ENCODE data around the gene ITGB8.

ITGB8 gene

DNA sequence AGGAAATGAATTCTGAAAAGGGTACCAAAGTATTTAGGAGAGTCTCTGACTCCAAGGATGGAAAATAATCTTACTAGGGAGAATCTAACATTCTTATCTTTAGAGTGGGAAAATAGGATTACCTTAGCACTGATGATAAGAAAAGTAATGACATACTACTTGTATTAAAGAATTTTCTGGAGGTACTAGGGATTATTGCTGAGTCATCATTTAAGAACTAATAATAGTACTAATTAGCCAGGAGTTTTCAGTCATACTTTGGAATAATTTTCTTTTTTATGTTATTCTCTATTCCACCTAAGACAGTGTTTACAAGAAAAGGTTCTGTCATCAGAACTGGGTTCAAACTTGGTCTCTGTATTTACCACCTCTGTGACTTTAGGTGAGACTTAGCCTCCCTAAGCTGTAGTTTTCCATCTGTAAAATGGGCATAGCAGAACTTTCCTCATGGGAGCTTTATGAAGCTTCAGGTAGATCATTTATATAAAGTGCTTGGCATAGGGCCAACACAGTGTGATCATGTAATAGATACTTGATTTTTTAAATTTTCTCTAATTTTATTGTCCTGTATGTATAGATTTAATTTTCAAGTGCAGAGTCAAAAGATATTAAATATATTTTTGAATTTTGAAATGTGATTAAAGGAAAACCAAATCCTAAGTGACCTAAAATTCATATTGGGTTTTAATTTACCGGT lies 20.4 kb downstream of the ITGB8 start:
- Histone ChIP-seq H3K4me1 (ENCODE audit: control insufficient read depth in 2 of 2, insufficient read depth in 1 of 2, low read depth in 1 of 2, low read length in 2 of 2) (peaks cover 2 to 6% of the 10 kb centered on the region in 2 donors), H4K91ac (ENCODE audit: low read depth, low read length, poor library complexity) (no peak overlapping the region), H3K27me3 (ENCODE audit: control insufficient read depth in 3 of 3, insufficient read depth in 3 of 3, low read depth in 1 of 3, low read length in 3 of 3) (no peaks in the 10 kb centered on the region), H3K27ac (replicated peaks; ENCODE audit: low read length) (no peak overlapping the region), H2AK5ac (ENCODE audit: low read depth, low read length) (no peak overlapping the region), H3K14ac (ENCODE audit: low read length) (no peak overlapping the region), H4K8ac (ENCODE audit: low read depth, low read length) (no peak overlapping the region), H2BK12ac (ENCODE audit: low read length) (no peak overlapping the region), H2BK5ac (ENCODE audit: low read length) (no peak overlapping the region), H3K36me3 (replicated peaks in 1 of 2; ENCODE audit: control insufficient read depth in 2 of 2, insufficient read depth in 2 of 2, low read length in 2 of 2) (peaks cover 0 to 69% of the 10 kb centered on the region in 2 donors), H2BK120ac (ENCODE audit: low read depth, low read length) (no peak overlapping the region), H3K9me3 (replicated peaks in 1 of 2; ENCODE audit: control insufficient read depth in 2 of 2, insufficient read depth in 1 of 2, low read depth in 1 of 2, low read length in 2 of 2) (no peaks in the 10 kb centered on the region), H3K4me3 (ENCODE audit: low read length in 2 of 2) (no peak overlapping the region), H3K9ac (ENCODE audit: low read depth, low read length, poor library complexity) (no peak overlapping the region), H2AFZ (ENCODE audit: low read length) (peak overlapping the region; percentile 30), H3K23ac (ENCODE audit: low read depth, low read length, poor library complexity) (no peak overlapping the region), H3K4me2 (ENCODE audit: insufficient read depth, low read length, poor library complexity, severe bottlenecking) (no peak overlapping the region), H3K4ac (ENCODE audit: low read length) (no peak overlapping the region), H3K79me1 (ENCODE audit: low read depth, low read length) (no peaks in the 10 kb centered on the region), H3K18ac (ENCODE audit: low read length) (no peak overlapping the region), H2BK15ac (ENCODE audit: low read length) (no peak overlapping the region)
- no CpG with 5 or more reads among the region's 1 CpG for WGBS, 2 donors (ENCODE audit: extremely low coverage in 2 of 2, insufficient read length in 2 of 2, insufficient replicate concordance in 1 of 2)
- DNase-seq (ENCODE audit: low spot score): no peak

DNA sequence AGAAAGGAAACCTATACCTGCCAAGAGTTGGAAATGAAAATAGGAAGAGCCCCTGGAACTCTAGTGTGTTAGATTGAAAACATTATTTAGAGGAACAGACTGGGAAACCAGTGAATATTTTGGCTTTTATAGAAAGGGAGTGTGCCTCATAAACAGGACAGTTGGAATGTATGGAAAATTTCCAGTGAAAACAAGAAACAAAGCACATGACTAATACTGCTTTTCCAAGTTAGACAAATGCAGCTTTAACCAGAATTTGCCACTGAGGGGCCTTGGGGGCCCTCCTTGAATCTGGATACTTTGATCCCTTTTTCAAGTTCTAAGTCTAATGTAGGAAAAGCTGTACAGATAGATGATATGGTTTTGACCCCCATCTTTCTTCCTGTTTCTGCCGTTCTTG lies 21.2 kb downstream of the ITGB8 start:
- H3K14ac ChIP-seq (ENCODE audit: low read length): no peak overlapping the region
- no peak overlapping the region for H3K23ac ChIP-seq (ENCODE audit: low read depth, low read length, poor library complexity)
- H3K36me3 ChIP-seq (replicated peaks in 1 of 2; ENCODE audit: control insufficient read depth in 2 of 2, insufficient read depth in 2 of 2, low read length in 2 of 2): peaks cover 0 to 62% of the 10 kb centered on the region in 2 donors
- H3K9me3 ChIP-seq (replicated peaks in 1 of 2; ENCODE audit: control insufficient read depth in 2 of 2, insufficient read depth in 1 of 2, low read depth in 1 of 2, low read length in 2 of 2): no peaks in the 10 kb centered on the region
- no peak overlapping the region for H3K27ac ChIP-seq (replicated peaks; ENCODE audit: low read length)
- H2BK12ac ChIP-seq (ENCODE audit: low read length): no peak overlapping the region
- no peak overlapping the region for H4K91ac ChIP-seq (ENCODE audit: low read depth, low read length, poor library complexity)
- no CpG with 5 or more reads among the region's 1 CpG for WGBS, 2 donors (ENCODE audit: extremely low coverage in 2 of 2, insufficient read length in 2 of 2, insufficient replicate concordance in 1 of 2)
- no peak overlapping the region for H3K4me2 ChIP-seq (ENCODE audit: insufficient read depth, low read length, poor library complexity, severe bottlenecking)
- H3K18ac ChIP-seq (ENCODE audit: low read length): no peak overlapping the region
- H3K79me1 ChIP-seq (ENCODE audit: low read depth, low read length): no peaks in the 10 kb centered on the region
- no peak overlapping the region for H2AK5ac ChIP-seq (ENCODE audit: low read depth, low read length)
- H3K4me3 ChIP-seq (ENCODE audit: low read length in 2 of 2): no peak overlapping the region
- H2AFZ ChIP-seq (ENCODE audit: low read length): no peak overlapping the region
- no peak for DNase-seq (ENCODE audit: low spot score)
- H3K9ac ChIP-seq (ENCODE audit: low read depth, low read length, poor library complexity): no peak overlapping the region
- no peak overlapping the region for H2BK5ac ChIP-seq (ENCODE audit: low read length)
- no peak overlapping the region for H4K8ac ChIP-seq (ENCODE audit: low read depth, low read length)
- H3K4ac ChIP-seq (ENCODE audit: low read length): no peak overlapping the region
- H2BK15ac ChIP-seq (ENCODE audit: low read length): no peak overlapping the region
- H3K27me3 ChIP-seq (ENCODE audit: control insufficient read depth in 3 of 3, insufficient read depth in 3 of 3, low read depth in 1 of 3, low read length in 3 of 3): no peaks in the 10 kb centered on the region
- peaks cover 2 to 6% of the 10 kb centered on the region in 2 donors for H3K4me1 ChIP-seq (ENCODE audit: control insufficient read depth in 2 of 2, insufficient read depth in 1 of 2, low read depth in 1 of 2, low read length in 2 of 2)
- H2BK120ac ChIP-seq (ENCODE audit: low read depth, low read length): no peak overlapping the region

DNA sequence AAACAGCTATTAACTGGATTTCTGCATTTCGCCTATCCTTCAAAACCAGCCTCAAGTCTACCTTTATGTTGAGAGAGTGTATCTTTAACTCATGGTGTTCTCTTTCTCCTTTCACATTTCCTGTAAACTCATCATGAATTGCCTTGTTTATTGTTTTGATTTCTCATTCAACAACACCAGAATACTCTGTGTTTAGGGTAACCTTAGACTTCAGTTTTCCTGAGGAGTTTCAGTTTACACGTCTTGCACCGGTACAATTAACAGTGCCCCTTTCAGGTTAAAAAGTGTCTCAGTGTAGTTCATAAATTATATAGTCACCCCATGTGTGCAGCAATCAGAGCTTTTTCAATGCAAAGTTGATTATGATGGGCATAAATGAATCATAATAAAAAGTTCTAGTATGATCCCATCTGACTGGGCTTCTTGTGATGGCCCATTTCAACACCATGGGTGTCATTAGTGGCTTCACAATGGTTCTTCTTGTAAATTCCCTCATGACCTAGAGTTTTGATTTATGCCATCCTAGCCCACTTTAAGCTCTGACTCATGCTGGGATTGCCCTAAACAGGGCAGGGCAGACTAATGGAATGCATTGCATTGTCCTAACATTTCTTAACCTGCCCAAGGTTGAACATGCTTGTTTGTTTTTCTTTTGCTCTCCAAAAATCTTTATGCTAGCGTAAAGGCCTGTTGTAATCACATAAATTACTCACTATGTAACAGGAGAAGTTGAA lies 22.0 kb downstream of the ITGB8 start:
- no peak overlapping the region for H3K27ac ChIP-seq (replicated peaks; ENCODE audit: low read length)
- H2BK120ac ChIP-seq (ENCODE audit: low read depth, low read length): no peak overlapping the region
- H3K23ac ChIP-seq (ENCODE audit: low read depth, low read length, poor library complexity): no peak overlapping the region
- H4K91ac ChIP-seq (ENCODE audit: low read depth, low read length, poor library complexity): no peak overlapping the region
- H2BK12ac ChIP-seq (ENCODE audit: low read length): no peak overlapping the region
- no peak overlapping the region for H3K4me3 ChIP-seq (ENCODE audit: low read length in 2 of 2)
- no peak overlapping the region for H3K14ac ChIP-seq (ENCODE audit: low read length)
- DNase-seq (ENCODE audit: low spot score): no peak
- H3K4me2 ChIP-seq (ENCODE audit: insufficient read depth, low read length, poor library complexity, severe bottlenecking): no peak overlapping the region
- WGBS, 2 donors (ENCODE audit: extremely low coverage in 2 of 2, insufficient read length in 2 of 2, insufficient replicate concordance in 1 of 2): no CpG with 5 or more reads among the region's 4 CpGs
- no peaks in the 10 kb centered on the region for H3K9me3 ChIP-seq (replicated peaks in 1 of 2; ENCODE audit: control insufficient read depth in 2 of 2, insufficient read depth in 1 of 2, low read depth in 1 of 2, low read length in 2 of 2)
- no peak overlapping the region for H2AFZ ChIP-seq (ENCODE audit: low read length)
- H4K8ac ChIP-seq (ENCODE audit: low read depth, low read length): no peak overlapping the region
- no peak overlapping the region for H2AK5ac ChIP-seq (ENCODE audit: low read depth, low read length)
- H3K4ac ChIP-seq (ENCODE audit: low read length): no peak overlapping the region
- no peak overlapping the region for H3K9ac ChIP-seq (ENCODE audit: low read depth, low read length, poor library complexity)
- no peaks in the 10 kb centered on the region for H3K79me1 ChIP-seq (ENCODE audit: low read depth, low read length)
- no peak overlapping the region for H2BK5ac ChIP-seq (ENCODE audit: low read length)
- no peaks in the 10 kb centered on the region for H3K27me3 ChIP-seq (ENCODE audit: control insufficient read depth in 3 of 3, insufficient read depth in 3 of 3, low read depth in 1 of 3, low read length in 3 of 3)
- no peak overlapping the region for H3K18ac ChIP-seq (ENCODE audit: low read length)
- no peak overlapping the region for H2BK15ac ChIP-seq (ENCODE audit: low read length)
- peaks cover 2 to 6% of the 10 kb centered on the region in 2 donors for H3K4me1 ChIP-seq (ENCODE audit: control insufficient read depth in 2 of 2, insufficient read depth in 1 of 2, low read depth in 1 of 2, low read length in 2 of 2)
- H3K36me3 ChIP-seq (replicated peaks in 1 of 2; ENCODE audit: control insufficient read depth in 2 of 2, insufficient read depth in 2 of 2, low read length in 2 of 2): peaks cover 0 to 62% of the 10 kb centered on the region in 2 donors

Data from neuronal stem cell (in vitro differentiated cells).